Loucy (cell line): ENCODE measurements around the gene CACNA2D3.

ENCODE experiments used
- H2AFZ ChIP-seq: fragments of 200-600 bp; sonication (generic); 2 replicates; pipeline ENCODE4 v1.6.0; 2016; ENCODE audit warnings: antibody characterized with exemption, mild to moderate bottlenecking, low read length, moderate library complexity
- H3F3A ChIP-seq: fragments of 200-600 bp; 2 replicates; pipeline ENCODE4 v1.6.0; 2016; ENCODE audit warnings: antibody characterized with exemption, low read depth, mild to moderate bottlenecking
- H3K27me3 ChIP-seq: fragments of 200-600 bp; sonication (generic); 2 replicates; pipeline ENCODE4 v1.6.1; 2014; ENCODE audit warnings: low read length, mild to moderate bottlenecking; ENCODE audit not compliant: insufficient read depth, poor library complexity, severe bottlenecking
- H3K36me3 ChIP-seq: fragments of 200-600 bp; sonication (generic); 2 replicates; pipeline ENCODE4 v1.6.1; 2016; ENCODE audit warnings: low read length; ENCODE audit not compliant: insufficient read depth
- H3K4me1 ChIP-seq: fragments of 200-600 bp; sonication (generic); 2 replicates; pipeline ENCODE4 v1.5.1; 2014; ENCODE audit warnings: low read length, mild to moderate bottlenecking; ENCODE audit not compliant: insufficient read depth, poor library complexity, severe bottlenecking
- H3K4me2 ChIP-seq: fragments of 200-600 bp; sonication (generic); 2 replicates; pipeline ENCODE4 v1.6.0; 2014; ENCODE audit warnings: antibody characterized with exemption, low read length, low read depth, mild to moderate bottlenecking; ENCODE audit not compliant: poor library complexity, severe bottlenecking
- H3K4me3 ChIP-seq: fragments of 200-600 bp; sonication (generic); 2 replicates; pipeline ENCODE4 v1.5.1; 2014; ENCODE audit warnings: low read length, mild to moderate bottlenecking, mixed read lengths; ENCODE audit not compliant: poor library complexity, severe bottlenecking
- H3K79me2 ChIP-seq: fragments of 200-600 bp; sonication (generic); 2 replicates; pipeline ENCODE4 v1.6.1; 2014; ENCODE audit warnings: low read length; ENCODE audit not compliant: insufficient read depth
- H3K9ac ChIP-seq: fragments of 200-600 bp; sonication (generic); 2 replicates; pipeline ENCODE4 v1.6.0; 2014; ENCODE audit warnings: mild to moderate bottlenecking, low read depth, low read length, moderate library complexity; ENCODE audit not compliant: poor library complexity, severe bottlenecking
- H3K9me2 ChIP-seq: fragments of 200-600 bp; sonication (generic); replicated peaks from 2 replicates; pipeline ENCODE4 v1.6.1; 2016; ENCODE audit warnings: low read depth, low read length, mixed read lengths
- H3K9me3 ChIP-seq: fragments of 200-600 bp; sonication (generic); 2 replicates; pipeline ENCODE4 v1.6.1; 2014; ENCODE audit warnings: mild to moderate bottlenecking, antibody characterized with exemption, low read length, low read depth; ENCODE audit not compliant: insufficient read depth
- H4K20me1 ChIP-seq: fragments of 200-600 bp; sonication (generic); 2 replicates; pipeline ENCODE4 v1.6.0; 2014; ENCODE audit warnings: antibody characterized with exemption, low read length, mild to moderate bottlenecking; ENCODE audit not compliant: insufficient read depth, poor library complexity, severe bottlenecking
- EZH2phosphoT487 ChIP-seq: fragments of 200-600 bp; IDR thresholded peaks from 2 replicates; pipeline ENCODE4 v1.6.1; 2018; ENCODE audit warnings: antibody characterized with exemption, mild to moderate bottlenecking, moderate library complexity, borderline replicate concordance
- TF ChIP-seq, protein P1 (sequence below): fragments of 200-600 bp; sonication (generic); conservative IDR thresholded peaks from 2 replicates; pipeline ENCODE4 v1.5.1; 2014; ENCODE audit warnings: mild to moderate bottlenecking, antibody characterized with exemption, low read length

CACNA2D3 gene

DNA sequence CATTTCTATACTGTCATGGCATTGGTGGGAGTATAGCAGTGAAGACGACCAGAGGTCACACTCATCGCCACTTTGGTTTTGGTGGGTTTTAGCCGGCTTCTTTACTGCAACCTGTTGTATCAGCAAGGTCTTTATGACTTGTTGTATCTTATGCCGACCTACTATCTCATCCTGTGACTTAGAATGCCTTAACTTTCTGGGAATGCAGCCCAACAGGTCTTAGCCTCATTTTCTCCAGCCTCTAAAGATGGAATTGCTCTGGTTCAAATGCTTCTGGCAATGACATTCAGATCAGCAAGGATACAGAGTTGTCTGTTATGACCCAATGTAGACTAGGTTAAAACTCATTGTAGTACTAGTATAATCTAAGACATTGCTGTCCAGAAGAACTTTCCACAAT, 860.5 kb downstream of the CACNA2D3 start:
- H3K4me2 ChIP-seq = no peak overlapping the region
- peaks cover 7% of the 10 kb centered on the region; the same call in 1 of the 2 replicates for H3K9me3 ChIP-seq
- no peaks in the 10 kb centered on the region for H3K27me3 ChIP-seq
- TF ChIP-seq, protein P1, sequence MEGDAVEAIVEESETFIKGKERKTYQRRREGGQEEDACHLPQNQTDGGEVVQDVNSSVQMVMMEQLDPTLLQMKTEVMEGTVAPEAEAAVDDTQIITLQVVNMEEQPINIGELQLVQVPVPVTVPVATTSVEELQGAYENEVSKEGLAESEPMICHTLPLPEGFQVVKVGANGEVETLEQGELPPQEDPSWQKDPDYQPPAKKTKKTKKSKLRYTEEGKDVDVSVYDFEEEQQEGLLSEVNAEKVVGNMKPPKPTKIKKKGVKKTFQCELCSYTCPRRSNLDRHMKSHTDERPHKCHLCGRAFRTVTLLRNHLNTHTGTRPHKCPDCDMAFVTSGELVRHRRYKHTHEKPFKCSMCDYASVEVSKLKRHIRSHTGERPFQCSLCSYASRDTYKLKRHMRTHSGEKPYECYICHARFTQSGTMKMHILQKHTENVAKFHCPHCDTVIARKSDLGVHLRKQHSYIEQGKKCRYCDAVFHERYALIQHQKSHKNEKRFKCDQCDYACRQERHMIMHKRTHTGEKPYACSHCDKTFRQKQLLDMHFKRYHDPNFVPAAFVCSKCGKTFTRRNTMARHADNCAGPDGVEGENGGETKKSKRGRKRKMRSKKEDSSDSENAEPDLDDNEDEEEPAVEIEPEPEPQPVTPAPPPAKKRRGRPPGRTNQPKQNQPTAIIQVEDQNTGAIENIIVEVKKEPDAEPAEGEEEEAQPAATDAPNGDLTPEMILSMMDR = no peak
- H3F3A ChIP-seq = no peaks in the 10 kb centered on the region
- H3K79me2 ChIP-seq = no peaks in the 10 kb centered on the region
- H4K20me1 ChIP-seq = no peaks in the 10 kb centered on the region
- H3K9me2 ChIP-seq = no peaks in the 10 kb centered on the region
- H3K9ac ChIP-seq = no peak overlapping the region
- no peaks in the 10 kb centered on the region for H3K36me3 ChIP-seq
- H3K4me1 ChIP-seq = peaks cover 22% of the 10 kb centered on the region
- no peak overlapping the region for H3K4me3 ChIP-seq
- H2AFZ ChIP-seq = no peak overlapping the region

DNA sequence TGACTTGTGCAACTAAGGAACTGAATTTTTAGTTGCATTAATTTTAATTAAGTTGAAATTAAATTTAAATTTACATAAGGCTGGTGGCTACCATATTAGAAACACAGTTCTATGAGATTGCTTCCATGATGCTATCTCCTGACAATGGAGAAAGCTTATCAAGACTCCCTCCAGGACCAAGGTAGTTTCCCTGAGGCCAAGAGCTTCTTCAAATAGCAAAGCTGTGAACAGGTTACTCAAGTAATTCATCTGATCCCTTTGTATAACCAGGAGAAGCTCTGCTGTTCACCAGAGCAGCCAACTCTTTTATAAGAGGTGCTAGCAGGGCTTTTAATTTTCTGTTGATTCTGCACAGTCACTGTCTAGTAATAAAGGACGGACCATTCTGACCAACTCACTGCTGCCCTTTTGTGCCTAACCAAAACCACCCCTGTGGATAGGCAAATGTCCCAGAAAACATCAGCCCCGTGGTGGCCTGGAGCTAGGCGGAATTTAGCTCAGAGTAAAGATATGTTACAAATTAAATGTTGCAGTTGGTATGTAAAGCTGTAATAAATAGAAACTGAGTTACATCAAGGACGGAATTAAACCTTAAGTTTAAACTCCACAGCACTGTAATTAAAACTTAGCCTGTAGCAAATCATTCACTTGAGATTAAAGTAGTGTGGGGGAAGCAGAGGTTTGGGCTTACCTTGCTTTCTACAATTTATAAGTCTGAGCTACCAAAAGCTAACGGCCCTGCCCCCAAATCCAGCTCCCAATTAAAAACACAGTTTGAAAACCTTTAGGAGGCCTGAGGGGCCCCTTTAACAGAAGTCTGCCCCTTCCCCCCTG, 861.1 kb downstream of the CACNA2D3 start:
- H4K20me1 ChIP-seq = no peaks in the 10 kb centered on the region
- no peak overlapping the region for H3K9ac ChIP-seq
- no peak for TF ChIP-seq EZH2phosphoT487
- TF ChIP-seq, protein P1 = no peak
- no peaks in the 10 kb centered on the region for H3K36me3 ChIP-seq
- H3K4me2 ChIP-seq = no peak overlapping the region
- peaks cover 7% of the 10 kb centered on the region; the same call in 1 of the 2 replicates for H3K9me3 ChIP-seq
- no peak overlapping the region for H2AFZ ChIP-seq
- H3K9me2 ChIP-seq = no peaks in the 10 kb centered on the region
- no peaks in the 10 kb centered on the region for H3K27me3 ChIP-seq
- H3F3A ChIP-seq = no peaks in the 10 kb centered on the region
- H3K4me3 ChIP-seq = no peak overlapping the region
- H3K79me2 ChIP-seq = no peaks in the 10 kb centered on the region
- peaks cover 28% of the 10 kb centered on the region for H3K4me1 ChIP-seq

DNA sequence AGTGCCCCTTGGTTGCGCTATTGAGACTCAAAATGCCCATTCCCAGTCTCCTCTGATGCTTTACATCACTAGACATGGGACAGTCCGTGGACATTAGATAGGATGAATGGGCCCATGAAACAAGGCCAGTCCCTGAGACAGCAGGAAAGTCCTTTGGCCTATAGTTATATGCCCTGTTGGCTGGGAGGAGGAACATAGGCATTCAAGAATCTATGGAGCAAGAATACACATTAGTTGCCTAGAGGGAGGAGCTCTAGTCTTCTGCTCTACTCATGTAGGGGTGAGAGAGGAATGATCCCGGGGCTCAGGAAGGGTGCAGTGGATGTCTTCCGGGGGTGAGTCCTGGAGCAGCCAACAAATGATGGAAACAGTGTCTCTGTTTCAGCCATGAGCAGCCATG, 863.5 kb downstream of the CACNA2D3 start:
- no peak overlapping the region for H3K9ac ChIP-seq
- H3K4me1 ChIP-seq = peaks cover 35% of the 10 kb centered on the region
- H2AFZ ChIP-seq = peak overlapping the region; percentile 20; the same call in 1 of the 2 replicates
- TF ChIP-seq EZH2phosphoT487 = no peak
- TF ChIP-seq, protein P1 = no peak
- H4K20me1 ChIP-seq = no peaks in the 10 kb centered on the region
- no peaks in the 10 kb centered on the region for H3K79me2 ChIP-seq
- no peaks in the 10 kb centered on the region for H3K27me3 ChIP-seq
- no peaks in the 10 kb centered on the region for H3K9me3 ChIP-seq
- H3K36me3 ChIP-seq = no peaks in the 10 kb centered on the region
- H3K4me2 ChIP-seq = peak overlapping the region; percentile 8
- no peaks in the 10 kb centered on the region for H3K9me2 ChIP-seq
- H3F3A ChIP-seq = no peaks in the 10 kb centered on the region
- H3K4me3 ChIP-seq = no peak overlapping the region
